ENCODE results near the gene RNF114.

The RNF114 gene

GRCh38 chr20:49984426-49985153 lies 48.4 kb downstream of the RNF114 start:
- peaks cover 43% of the 10 kb centered on the region for H3K27me3 ChIP-seq (ENCODE audit: insufficient read depth, low read length)
- peak overlapping the region; percentile 83 for H3K4me3 ChIP-seq (ENCODE audit: low read length)
- peaks cover 20% of the 10 kb centered on the region for H3K36me3 ChIP-seq (ENCODE audit: insufficient read depth, low read depth, low read length)
- peaks cover 49% of the 10 kb centered on the region for H3K4me1 ChIP-seq (ENCODE audit: insufficient read depth, low read length)
- peak overlapping the region; percentile 26; the same call in 1 of the 2 replicates for H3K9ac ChIP-seq (ENCODE audit: low read depth, low read length)
- H3K27ac ChIP-seq (ENCODE audit: low read length): no peak overlapping the region
- H3K9me3 ChIP-seq (ENCODE audit: insufficient read depth, low read depth, low read length): no peaks in the 10 kb centered on the region

- H3K9ac ChIP-seq (ENCODE audit: low read depth, low read length): peak overlapping the region; percentile 26; the same call in 1 of the 2 replicates
- H3K9me3 ChIP-seq (ENCODE audit: insufficient read depth, low read depth, low read length): no peaks in the 10 kb centered on the region
- no peak overlapping the region for H3K27ac ChIP-seq (ENCODE audit: low read length)
- H3K4me1 ChIP-seq (ENCODE audit: insufficient read depth, low read length): peaks cover 52% of the 10 kb centered on the region
- H3K4me3 ChIP-seq (ENCODE audit: low read length): peak overlapping the region; percentile 83; the same call in 1 of the 2 replicates
- peaks cover 37% of the 10 kb centered on the region for H3K27me3 ChIP-seq (ENCODE audit: insufficient read depth, low read length)
- H3K36me3 ChIP-seq (ENCODE audit: insufficient read depth, low read depth, low read length): peaks cover 20% of the 10 kb centered on the region
Observed at GRCh38 chr20:49985157-49985556, 49.0 kb downstream of the RNF114 start.

GRCh38 chr20:49985617-49986016 lies 49.4 kb downstream of the RNF114 start:
- H3K4me1 ChIP-seq (ENCODE audit: insufficient read depth, low read length): peaks cover 53% of the 10 kb centered on the region
- peak overlapping the region; percentile 83; the same call in 1 of the 2 replicates for H3K4me3 ChIP-seq (ENCODE audit: low read length)

GRCh38 chr20:49986049-49986448 lies 49.9 kb downstream of the RNF114 start:
- Histone ChIP-seq H3K27me3 (ENCODE audit: insufficient read depth, low read length) (peaks cover 28% of the 10 kb centered on the region), H3K9ac (ENCODE audit: low read depth, low read length) (no peak overlapping the region), H3K4me3 (ENCODE audit: low read length) (peak overlapping the region; percentile 35), H3K4me1 (ENCODE audit: insufficient read depth, low read length) (peaks cover 52% of the 10 kb centered on the region), H3K36me3 (ENCODE audit: insufficient read depth, low read depth, low read length) (peaks cover 20% of the 10 kb centered on the region), H3K9me3 (ENCODE audit: insufficient read depth, low read depth, low read length) (no peaks in the 10 kb centered on the region), H3K27ac (ENCODE audit: low read length) (no peak overlapping the region)

More at GRCh38 chr20:49985617-49986016, 49.4 kb downstream of the RNF114 start:
- Histone ChIP-seq H3K9ac (ENCODE audit: low read depth, low read length) (no peak overlapping the region), H3K9me3 (ENCODE audit: insufficient read depth, low read depth, low read length) (no peaks in the 10 kb centered on the region), H3K27ac (ENCODE audit: low read length) (no peak overlapping the region), H3K27me3 (ENCODE audit: insufficient read depth, low read length) (peaks cover 33% of the 10 kb centered on the region), H3K36me3 (ENCODE audit: insufficient read depth, low read depth, low read length) (peaks cover 20% of the 10 kb centered on the region)

- Histone ChIP-seq H3K9me3 (ENCODE audit: insufficient read depth, low read depth, low read length) (no peaks in the 10 kb centered on the region), H3K4me3 (ENCODE audit: low read length) (no peak overlapping the region), H3K4me1 (ENCODE audit: insufficient read depth, low read length) (peaks cover 46% of the 10 kb centered on the region), H3K27ac (ENCODE audit: low read length) (no peak overlapping the region), H3K27me3 (ENCODE audit: insufficient read depth, low read length) (peaks cover 17% of the 10 kb centered on the region), H3K36me3 (ENCODE audit: insufficient read depth, low read depth, low read length) (peaks cover 20% of the 10 kb centered on the region), H3K9ac (ENCODE audit: low read depth, low read length) (no peak overlapping the region)
Observed at GRCh38 chr20:49987015-49987867, 51.0 kb downstream of the RNF114 start.

- H3K27ac ChIP-seq (ENCODE audit: low read length): no peak overlapping the region
- peaks cover 12% of the 10 kb centered on the region; the same call in 1 of the 2 replicates for H3K27me3 ChIP-seq (ENCODE audit: insufficient read depth, low read length)
- no peak overlapping the region for H3K4me3 ChIP-seq (ENCODE audit: low read length)
- no peak overlapping the region for H3K9ac ChIP-seq (ENCODE audit: low read depth, low read length)
- H3K9me3 ChIP-seq (ENCODE audit: insufficient read depth, low read depth, low read length): no peaks in the 10 kb centered on the region
- H3K4me1 ChIP-seq (ENCODE audit: insufficient read depth, low read length): peaks cover 46% of the 10 kb centered on the region
- peaks cover 20% of the 10 kb centered on the region for H3K36me3 ChIP-seq (ENCODE audit: insufficient read depth, low read depth, low read length)
Observed at GRCh38 chr20:49987868-49988690, 51.9 kb downstream of the RNF114 start.

- H3K27ac ChIP-seq (ENCODE audit: low read length): no peak overlapping the region
Observed at GRCh38 chr20:49989234-49990065, 53.3 kb downstream of the RNF114 start.

GRCh38 chr20:49990271-49990720 lies 54.1 kb downstream of the RNF114 start:
- Histone ChIP-seq H3K36me3 (ENCODE audit: insufficient read depth, low read depth, low read length) (peaks cover 10% of the 10 kb centered on the region), H3K4me1 (ENCODE audit: insufficient read depth, low read length) (peaks cover 32% of the 10 kb centered on the region), H3K9ac (ENCODE audit: low read depth, low read length) (peak overlapping the region; percentile 5; the same call in 1 of the 2 replicates), H3K27me3 (ENCODE audit: insufficient read depth, low read length) (no peaks in the 10 kb centered on the region), H3K9me3 (ENCODE audit: insufficient read depth, low read depth, low read length) (no peaks in the 10 kb centered on the region), H3K27ac (ENCODE audit: low read length) (peak overlapping the region; percentile 21), H3K4me3 (ENCODE audit: low read length) (no peak overlapping the region)

More at GRCh38 chr20:49989234-49990065, 53.3 kb downstream of the RNF114 start:
- peaks cover 40% of the 10 kb centered on the region for H3K4me1 ChIP-seq (ENCODE audit: insufficient read depth, low read length)
- H3K36me3 ChIP-seq (ENCODE audit: insufficient read depth, low read depth, low read length): peaks cover 14% of the 10 kb centered on the region
- H3K27me3 ChIP-seq (ENCODE audit: insufficient read depth, low read length): no peaks in the 10 kb centered on the region
- no peaks in the 10 kb centered on the region for H3K9me3 ChIP-seq (ENCODE audit: insufficient read depth, low read depth, low read length)
- H3K4me3 ChIP-seq (ENCODE audit: low read length): no peak overlapping the region
- peak overlapping the region; percentile 5; the same call in 1 of the 2 replicates for H3K9ac ChIP-seq (ENCODE audit: low read depth, low read length)

- Histone ChIP-seq H3K27ac (ENCODE audit: low read length) (no peak overlapping the region), H3K4me1 (ENCODE audit: insufficient read depth, low read length) (peaks cover 23% of the 10 kb centered on the region), H3K36me3 (ENCODE audit: insufficient read depth, low read depth, low read length) (peaks cover 3% of the 10 kb centered on the region), H3K9ac (ENCODE audit: low read depth, low read length) (no peak overlapping the region), H3K9me3 (ENCODE audit: insufficient read depth, low read depth, low read length) (no peaks in the 10 kb centered on the region), H3K27me3 (ENCODE audit: insufficient read depth, low read length) (no peaks in the 10 kb centered on the region), H3K4me3 (ENCODE audit: low read length) (no peak overlapping the region)
Observed at GRCh38 chr20:49993301-49993751, 57.1 kb downstream of the RNF114 start.

- Histone ChIP-seq H3K4me3 (ENCODE audit: low read length) (no peak overlapping the region), H3K36me3 (ENCODE audit: insufficient read depth, low read depth, low read length) (no peaks in the 10 kb centered on the region), H3K4me1 (ENCODE audit: insufficient read depth, low read length) (peaks cover 7% of the 10 kb centered on the region; the same call in 1 of the 2 replicates), H3K9me3 (ENCODE audit: insufficient read depth, low read depth, low read length) (no peaks in the 10 kb centered on the region), H3K9ac (ENCODE audit: low read depth, low read length) (no peak overlapping the region), H3K27ac (ENCODE audit: low read length) (no peak overlapping the region), H3K27me3 (ENCODE audit: insufficient read depth, low read length) (no peaks in the 10 kb centered on the region)
Observed at GRCh38 chr20:49995586-49995985, 59.4 kb downstream of the RNF114 start.

Measured in iPS-20b (cell line).